ENCODE data around the gene ABCG1.
"Not testable (repeated sequence)": the region's sequence is repeated elsewhere in the genome, so short reads cannot be mapped to it uniquely, and the experiment has no call there.

ABCG1 gene

GRCh38 chr21:42276526-42277154 is 57.7 kb downstream of the ABCG1 start:
- DNase-seq: no peak

- DNase-seq: no peak
Observed at GRCh38 chr21:42277593-42277992, 58.7 kb downstream of the ABCG1 start.

- DNase-seq: no peak
Observed at GRCh38 chr21:42278451-42279149, 59.7 kb downstream of the ABCG1 start.

GRCh38 chr21:42279341-42279871 is 60.5 kb downstream of the ABCG1 start:
- DNase-seq: no peak

- DNase-seq: no peak
Observed at GRCh38 chr21:42279888-42280287, 60.9 kb downstream of the ABCG1 start.

GRCh38 chr21:42280356-42281180 is 61.6 kb downstream of the ABCG1 start:
- DNase-seq: no peak

GRCh38 chr21:42281181-42281680 is 62.3 kb downstream of the ABCG1 start:
- no peak for DNase-seq

GRCh38 chr21:42282021-42282420 is 63.1 kb downstream of the ABCG1 start:
- no peak for DNase-seq

GRCh38 chr21:42282715-42283114 is 63.8 kb downstream of the ABCG1 start:
- no peak for DNase-seq

GRCh38 chr21:42285569-42286245 is 66.8 kb downstream of the ABCG1 start:
- no peak for DNase-seq

GRCh38 chr21:42286416-42286815 is 67.5 kb downstream of the ABCG1 start:
- DNase-seq: no peak

GRCh38 chr21:42287193-42288083 is 68.5 kb downstream of the ABCG1 start:
- no peak for DNase-seq

- no peak for DNase-seq
Observed at GRCh38 chr21:42288962-42289361, 70.0 kb downstream of the ABCG1 start.

GRCh38 chr21:42289926-42290325 is 71.0 kb downstream of the ABCG1 start:
- DNase-seq: no peak

- no peak for DNase-seq
Observed at GRCh38 chr21:42290505-42290904, 71.6 kb downstream of the ABCG1 start.

- DNase-seq: no peak
Observed at GRCh38 chr21:42291003-42291750, 72.2 kb downstream of the ABCG1 start.

GRCh38 chr21:42291751-42292562 is 73.0 kb downstream of the ABCG1 start:
- no peak for DNase-seq

- DNase-seq: not testable (repeated sequence)
Observed at GRCh38 chr21:42292563-42293142, 73.7 kb downstream of the ABCG1 start.

GRCh38 chr21:42293649-42294272 is 74.8 kb downstream of the ABCG1 start:
- no peak for DNase-seq

All from SHP77 treated with DMSO at 0.1 percent for 48 hours (cell line).